Activated B cell treated with CpG ODN at 0.5 μM for 24 hours (primary cell): ENCODE data around the gene HADHA. TPM values are rescaled to one million over a fixed set of nuclear protein-coding genes. Genes with fewer than 3 reads are reported as not detected.

ENCODE experiments used
- ATAC-seq: fragments of 200-7000 bp; cut with Tn5 transposase; one replicate; pipeline ENCODE4 v1.10.0; 2021; ENCODE audit warnings: low read depth, mild to moderate bottlenecking, moderate library complexity
- CTCF ChIA-PET: fragments of 350-600 bp; sonication (Branson Sonifier 250); formaldehyde crosslinking; loops from one replicate; lab custom pipeline; 2021; ENCODE audit warnings: antibody characterized with exemption; lab: Charles Lee
- POLR2A ChIA-PET: fragments of 350-600 bp; sonication (Branson Sonifier 250); formaldehyde crosslinking; loops from one replicate; lab custom pipeline; 2021; ENCODE audit warnings: antibody characterized with exemption; lab: Charles Lee
- DNase-seq: peaks from one replicate; pipeline ENCODE4 v3.0.0; 2022
- H3K27ac Mint-ChIP-seq: one replicate; pipeline ENCODE4 v1.8.0; 2020; ENCODE audit warnings: mixed read lengths
- H3K27me3 Mint-ChIP-seq: one replicate; pipeline ENCODE4 v1.8.0; 2021; ENCODE audit warnings: mixed read lengths
- H3K36me3 Mint-ChIP-seq: one replicate; pipeline ENCODE4 v1.8.0; 2021; ENCODE audit warnings: low read depth, mixed read lengths
- H3K4me1 Mint-ChIP-seq: one replicate; pipeline ENCODE4 v1.8.0; 2021; ENCODE audit warnings: mixed read lengths
- H3K4me3 Mint-ChIP-seq: one replicate; pipeline ENCODE4 v1.8.0; 2020; ENCODE audit warnings: mild to moderate bottlenecking, mixed read lengths
- H3K9me3 Mint-ChIP-seq: one replicate; pipeline ENCODE4 v1.8.0; 2020; ENCODE audit warnings: mixed read lengths
- intact Hi-C: fragments of 100-400 bp; cut with micrococcal nuclease; formaldehyde crosslinking; loops from one replicate; pipeline ENCODE4 v1.15.1; 2024
- total RNA-seq: library from RNA; stranded (reverse); gene quantifications from 2 replicates; pipeline ENCODE4 v1.2.3, GENCODE V29; 2022
- TF ChIP-seq, protein P1 (sequence below): fragments of 200-600 bp; IDR thresholded peaks from one replicate; pipeline ENCODE4 v1.8.0; 2022; ENCODE audit warnings: antibody characterized with exemption, mild to moderate bottlenecking

Gene HADHA
- total RNA-seq, 1 donor from 2014 or later, result 127 TPM

DNA sequence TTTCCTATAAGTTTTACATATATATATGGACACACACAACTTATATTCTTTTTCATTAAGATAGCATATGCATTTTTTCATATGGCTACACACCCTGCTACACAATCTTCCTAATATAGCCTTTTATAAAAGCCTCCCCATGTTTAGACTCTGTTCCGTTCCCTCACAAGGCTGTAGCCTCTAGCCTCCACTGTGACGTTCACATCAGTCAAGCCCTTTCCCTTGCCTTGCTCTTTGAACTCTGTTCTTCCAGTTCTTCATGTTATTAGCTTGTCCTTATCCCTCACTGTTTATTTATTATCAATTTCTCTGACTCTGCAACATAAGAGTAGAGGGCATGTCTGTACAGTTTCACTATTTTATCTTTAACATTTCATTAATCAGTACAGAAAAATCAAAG is 39.2 kb upstream of the HADHA start:
- Mint-ChIP-seq H3K27me3 (no peaks in the 10 kb centered on the region), H3K4me3 (no peak overlapping the region), H3K36me3 (peaks cover 79% of the 10 kb centered on the region), H3K27ac (no peak overlapping the region), H3K9me3 (no peaks in the 10 kb centered on the region), H3K4me1 (no peaks in the 10 kb centered on the region)
- TF ChIP-seq, protein P1, sequence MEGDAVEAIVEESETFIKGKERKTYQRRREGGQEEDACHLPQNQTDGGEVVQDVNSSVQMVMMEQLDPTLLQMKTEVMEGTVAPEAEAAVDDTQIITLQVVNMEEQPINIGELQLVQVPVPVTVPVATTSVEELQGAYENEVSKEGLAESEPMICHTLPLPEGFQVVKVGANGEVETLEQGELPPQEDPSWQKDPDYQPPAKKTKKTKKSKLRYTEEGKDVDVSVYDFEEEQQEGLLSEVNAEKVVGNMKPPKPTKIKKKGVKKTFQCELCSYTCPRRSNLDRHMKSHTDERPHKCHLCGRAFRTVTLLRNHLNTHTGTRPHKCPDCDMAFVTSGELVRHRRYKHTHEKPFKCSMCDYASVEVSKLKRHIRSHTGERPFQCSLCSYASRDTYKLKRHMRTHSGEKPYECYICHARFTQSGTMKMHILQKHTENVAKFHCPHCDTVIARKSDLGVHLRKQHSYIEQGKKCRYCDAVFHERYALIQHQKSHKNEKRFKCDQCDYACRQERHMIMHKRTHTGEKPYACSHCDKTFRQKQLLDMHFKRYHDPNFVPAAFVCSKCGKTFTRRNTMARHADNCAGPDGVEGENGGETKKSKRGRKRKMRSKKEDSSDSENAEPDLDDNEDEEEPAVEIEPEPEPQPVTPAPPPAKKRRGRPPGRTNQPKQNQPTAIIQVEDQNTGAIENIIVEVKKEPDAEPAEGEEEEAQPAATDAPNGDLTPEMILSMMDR, result no peak
- CTCF ChIA-PET, result no interaction called here
- no peak for DNase-seq
- ATAC-seq, result no peak
- intact Hi-C loops, result no loop called here
- POLR2A ChIA-PET, result no interaction called here

DNA sequence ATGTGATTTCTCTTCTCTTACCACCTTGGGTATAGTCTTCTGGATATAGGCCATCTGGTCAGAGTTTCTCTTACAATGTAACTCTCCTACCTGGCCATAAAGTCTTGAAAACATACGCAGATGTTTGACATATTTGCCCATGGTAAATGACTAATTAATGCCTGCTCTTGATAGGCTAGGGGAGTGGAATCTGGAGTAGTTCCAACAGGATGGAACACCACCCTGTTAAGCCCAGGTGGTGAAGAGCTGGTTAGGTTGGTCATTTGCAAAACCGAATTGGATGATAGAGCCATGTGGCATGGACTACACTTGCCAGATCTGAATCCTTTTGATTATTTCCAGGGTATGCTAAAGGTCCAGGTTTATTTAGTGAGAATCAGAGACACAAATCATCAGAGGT is 36.8 kb upstream of the HADHA start:
- no peaks in the 10 kb centered on the region for H3K4me1 Mint-ChIP-seq
- ATAC-seq, result no peak
- H3K36me3 Mint-ChIP-seq, result peaks cover 80% of the 10 kb centered on the region
- DNase-seq, result no peak
- intact Hi-C loops, result no loop called here
- H3K4me3 Mint-ChIP-seq, result no peak overlapping the region
- no peaks in the 10 kb centered on the region for H3K9me3 Mint-ChIP-seq
- H3K27ac Mint-ChIP-seq, result no peak overlapping the region
- POLR2A ChIA-PET, result interaction anchor here (0.5 kb wide), 1 partner anchor 240 kb away, joined by 10 read pairs; no protein-coding TSS in a partner anchor
- H3K27me3 Mint-ChIP-seq, result no peaks in the 10 kb centered on the region
- TF ChIP-seq, protein P1, result no peak
- CTCF ChIA-PET, result no interaction called here

DNA sequence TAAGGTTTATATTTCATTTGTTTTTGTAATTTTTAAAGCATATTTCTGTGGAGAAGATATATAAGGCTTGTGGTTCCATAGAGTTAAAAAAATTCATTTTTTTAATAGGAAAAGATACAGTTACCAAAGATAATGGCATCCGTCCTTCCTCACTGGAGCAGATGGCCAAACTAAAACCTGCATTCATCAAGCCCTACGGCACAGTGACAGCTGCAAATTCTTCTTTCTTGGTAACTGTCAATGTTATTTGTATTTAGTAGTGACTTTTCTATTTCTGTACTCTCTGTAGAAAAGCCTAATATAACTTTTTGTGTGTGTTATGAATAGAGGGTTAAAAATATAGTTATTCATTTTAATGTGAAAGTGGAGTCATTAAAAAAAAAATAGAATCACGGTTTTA is 35.5 kb upstream of the HADHA start:
- Mint-ChIP-seq H3K27ac (no peak overlapping the region), H3K36me3 (peaks cover 84% of the 10 kb centered on the region), H3K9me3 (no peaks in the 10 kb centered on the region), H3K27me3 (no peaks in the 10 kb centered on the region), H3K4me1 (no peaks in the 10 kb centered on the region), H3K4me3 (no peak overlapping the region)
- intact Hi-C loops, result no loop called here
- DNase-seq, result no peak
- ATAC-seq, result no peak
- TF ChIP-seq, protein P1, result no peak
- ChIA-PET POLR2A (no interaction called here), CTCF (no interaction called here)

DNA sequence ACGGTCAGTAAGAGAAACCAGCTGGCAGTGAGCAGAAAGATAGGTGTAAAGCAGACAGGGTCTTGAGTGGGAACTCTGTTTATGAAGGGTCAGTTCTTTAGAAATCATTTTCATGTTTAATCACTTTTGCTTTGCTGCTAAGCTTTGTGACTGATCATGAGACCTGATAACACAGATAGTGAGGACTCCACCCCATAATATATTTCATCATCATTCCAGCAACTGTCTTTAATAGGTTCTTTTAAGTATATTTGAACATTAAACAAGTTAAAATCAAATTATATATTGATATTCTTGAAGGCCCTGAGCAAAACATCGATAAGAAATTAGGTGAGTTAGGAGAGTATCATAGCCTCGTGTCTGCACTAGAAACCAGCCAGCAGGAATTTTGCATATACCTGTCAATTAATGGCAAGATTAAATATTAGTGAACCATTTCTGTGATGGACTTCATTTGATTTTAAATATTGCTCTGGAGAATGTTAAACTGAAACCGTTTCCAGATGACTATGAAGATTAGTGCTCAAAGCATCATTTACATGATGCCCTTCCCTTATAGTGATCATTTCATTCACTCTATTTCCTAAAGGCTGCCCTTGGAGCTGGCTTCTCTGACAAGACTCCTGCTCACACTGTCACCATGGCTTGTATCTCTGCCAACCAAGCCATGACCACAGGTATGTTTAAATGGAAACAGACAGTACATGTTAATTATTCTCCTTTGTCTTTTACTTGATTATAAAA is 32.2 kb upstream of the HADHA start:
- ChIA-PET CTCF (no interaction called here), POLR2A (no interaction called here)
- intact Hi-C loops, result no loop called here
- peaks cover 72% of the 10 kb centered on the region for H3K36me3 Mint-ChIP-seq
- no peaks in the 10 kb centered on the region for H3K9me3 Mint-ChIP-seq
- no peaks in the 10 kb centered on the region for H3K27me3 Mint-ChIP-seq
- peaks cover 2% of the 10 kb centered on the region for H3K4me1 Mint-ChIP-seq
- no peak overlapping the region for H3K4me3 Mint-ChIP-seq
- no peak overlapping the region for H3K27ac Mint-ChIP-seq
- TF ChIP-seq, protein P1, result no peak
- no peak for ATAC-seq
- no peak for DNase-seq

DNA sequence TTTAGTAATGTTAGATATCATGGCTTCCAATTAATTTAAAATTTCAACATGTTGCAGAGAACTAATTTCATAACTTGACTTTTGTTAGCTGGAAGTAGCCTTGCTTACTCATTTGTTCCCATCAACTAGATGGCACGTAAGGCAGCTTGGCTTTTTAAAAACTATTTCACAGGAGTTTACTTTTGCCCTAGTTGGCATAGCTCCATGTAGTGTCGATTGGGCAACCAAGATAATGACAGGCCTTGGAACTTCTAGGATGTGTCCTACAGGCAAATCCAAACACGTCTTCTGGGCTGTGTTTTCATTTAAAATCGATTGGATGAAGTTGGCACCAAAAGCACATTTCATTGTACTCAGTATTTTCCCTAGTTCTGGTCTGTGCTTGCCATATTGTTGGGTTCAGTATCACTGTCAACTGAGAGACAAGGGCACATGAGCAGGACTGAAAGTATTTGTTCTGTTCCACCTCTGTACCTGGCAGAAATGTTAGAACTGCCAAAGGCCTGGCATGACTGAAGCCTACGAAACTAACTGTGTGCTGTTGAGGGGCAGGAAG is 29.7 kb upstream of the HADHA start:
- Mint-ChIP-seq H3K4me1 (peaks cover 15% of the 10 kb centered on the region), H3K9me3 (no peaks in the 10 kb centered on the region), H3K27me3 (no peaks in the 10 kb centered on the region), H3K4me3 (no peak overlapping the region), H3K27ac (no peak overlapping the region), H3K36me3 (peaks cover 52% of the 10 kb centered on the region)
- ATAC-seq (no peak), DNase-seq (no peak)
- POLR2A ChIA-PET, result interaction anchor here (1.7 kb wide), 1 partner anchor 30 kb away, joined by 6 read pairs; the partner anchor contains the start of genes HADHA and HADHB
- TF ChIP-seq, protein P1, result no peak
- CTCF ChIA-PET, result no interaction called here
- intact Hi-C loops, result no loop called here
